ENCODE results near the gene ARF4.

DNA sequence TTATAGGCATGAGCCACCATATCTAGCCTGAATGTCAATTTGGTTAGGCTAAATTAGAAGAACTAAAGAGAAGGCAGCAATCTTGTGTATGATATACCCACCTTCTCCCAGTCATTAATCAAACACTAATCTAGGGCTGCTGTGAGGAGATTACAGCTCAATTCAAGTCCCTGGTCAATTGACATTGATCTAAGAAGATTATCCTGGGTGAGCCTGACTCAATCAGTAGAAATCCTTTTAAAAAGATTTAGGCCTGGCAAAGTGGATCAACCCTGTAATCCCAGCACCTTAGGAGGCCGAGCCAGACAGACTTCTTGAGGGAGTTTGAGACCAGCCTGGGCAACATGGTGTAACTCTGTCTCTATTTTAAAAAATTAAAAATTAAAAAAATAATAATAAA lies 50.5 kb downstream of the ARF4 start:
- TF ChIP-seq POLR2AphosphoS5 (IDR thresholded peaks at IDR 0.05; ENCODE audit: insufficient read depth in 1 of 2, low read depth in 1 of 2) = no peak
- no peak for TF ChIP-seq POLR2A (IDR thresholded peaks at IDR 0.05)
- no peak for TF ChIP-seq CTCF (IDR thresholded peaks at IDR 0.05)
